NCI-H2227 treated with DMSO at 0.1 percent for 48 hours (cell line): ENCODE measurements around the gene ASH1L.
"Not testable (repeated sequence)": the region's sequence is repeated elsewhere in the genome, so short reads cannot be mapped to it uniquely, and the experiment has no call there.

Experiments
- DNase-seq: peaks from one replicate; lab custom pipeline; 2025; lab: John Stamatoyannopoulos, UW

The ASH1L gene

DNA sequence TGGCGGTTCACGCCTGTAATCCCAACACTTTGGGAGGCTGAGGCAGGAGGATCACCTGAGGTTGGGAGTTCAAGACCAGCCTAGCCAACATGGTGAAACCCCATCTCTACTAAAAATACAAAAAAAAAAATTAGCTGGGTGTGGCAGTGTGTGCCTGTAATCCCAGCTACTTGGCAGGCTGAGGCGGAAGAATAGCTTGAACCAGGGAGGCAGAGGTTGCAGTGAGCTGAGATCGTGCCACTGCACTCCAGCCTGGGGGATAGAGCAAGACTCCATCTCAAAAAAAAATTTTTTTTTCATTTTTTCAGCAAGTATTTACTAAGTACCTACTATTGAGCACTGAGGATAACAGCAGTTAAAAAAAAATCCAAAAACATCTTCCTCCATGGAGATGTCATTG is 69.0 kb downstream of the ASH1L start:
- DNase-seq: not testable (repeated sequence)

DNA sequence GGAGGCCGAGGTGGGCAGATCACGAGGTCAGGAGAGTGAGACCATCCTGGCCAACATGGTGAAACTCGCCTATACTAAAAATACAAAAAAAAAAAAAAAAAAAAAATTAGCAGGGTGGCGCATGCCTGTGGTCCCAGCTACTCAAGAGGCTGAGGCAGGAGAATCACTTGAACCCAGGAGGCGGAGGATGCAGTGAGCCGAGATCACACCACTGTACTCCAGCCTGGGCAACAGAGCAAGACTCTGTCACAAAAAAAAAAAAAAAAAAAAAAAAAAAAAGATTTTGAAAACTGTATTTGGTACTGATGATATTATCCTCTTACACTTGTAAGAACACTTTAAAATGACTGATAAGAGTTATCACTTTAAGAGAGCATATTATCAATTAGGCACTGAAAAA is 74.2 kb downstream of the ASH1L start:
- DNase-seq: not testable (repeated sequence)

DNA sequence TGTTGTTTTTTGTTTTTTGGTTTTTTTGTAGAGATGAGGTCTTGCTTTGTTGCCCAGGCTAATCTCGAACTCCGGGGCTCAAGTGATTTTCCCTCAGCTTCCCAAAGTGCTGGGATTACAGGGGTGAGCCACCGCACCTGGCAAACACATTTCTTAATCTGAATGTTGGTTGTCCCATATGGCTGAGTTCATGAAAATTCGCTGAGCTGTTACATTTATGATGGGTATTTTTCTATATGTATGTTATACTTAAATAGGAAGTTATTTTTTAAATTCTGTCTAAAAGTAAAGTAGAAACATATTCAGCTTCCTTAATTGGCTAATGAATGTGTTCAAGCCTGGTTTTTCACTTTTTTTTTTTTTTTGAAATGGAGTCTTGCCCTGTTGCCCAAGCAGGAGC is 75.1 kb downstream of the ASH1L start:
- DNase-seq: no peak

DNA sequence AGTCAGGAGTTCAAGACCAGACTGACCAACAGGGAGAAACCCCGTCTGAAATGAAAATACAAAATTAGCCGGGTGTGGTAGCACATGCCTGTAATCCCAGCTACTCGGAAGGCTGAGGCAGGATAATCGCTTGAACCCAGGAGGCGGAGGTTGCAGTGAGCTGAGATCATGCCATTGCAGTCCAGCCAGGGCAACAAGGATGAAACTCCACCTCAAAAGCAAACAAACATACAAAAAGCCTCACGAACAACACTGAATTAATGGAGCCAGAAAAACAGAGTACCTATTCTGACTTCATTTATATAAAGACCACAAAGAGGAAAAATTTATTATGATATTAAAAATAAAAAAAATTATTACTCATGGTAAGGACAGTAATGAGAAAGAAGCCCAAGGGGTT is 75.7 kb downstream of the ASH1L start:
- not testable (repeated sequence) for DNase-seq

DNA sequence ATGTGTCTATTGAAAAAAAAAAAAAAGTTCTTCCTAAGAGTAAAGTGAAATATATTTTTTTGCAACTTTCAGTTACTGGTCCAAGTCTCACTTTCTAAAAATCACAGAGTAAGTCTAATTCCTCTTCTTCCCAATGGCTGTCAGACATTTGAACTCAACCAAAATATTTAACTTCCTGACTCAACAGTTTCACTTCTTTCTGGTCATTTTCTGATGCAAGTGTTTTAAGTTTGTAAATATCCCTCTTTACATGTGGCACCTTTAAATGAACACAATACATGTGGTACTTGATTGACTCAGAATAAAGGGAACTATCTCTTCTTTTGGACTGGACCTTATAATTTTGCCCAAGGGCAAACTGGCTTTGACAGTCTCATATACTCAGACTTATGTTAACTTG is 76.7 kb downstream of the ASH1L start:
- no peak for DNase-seq

DNA sequence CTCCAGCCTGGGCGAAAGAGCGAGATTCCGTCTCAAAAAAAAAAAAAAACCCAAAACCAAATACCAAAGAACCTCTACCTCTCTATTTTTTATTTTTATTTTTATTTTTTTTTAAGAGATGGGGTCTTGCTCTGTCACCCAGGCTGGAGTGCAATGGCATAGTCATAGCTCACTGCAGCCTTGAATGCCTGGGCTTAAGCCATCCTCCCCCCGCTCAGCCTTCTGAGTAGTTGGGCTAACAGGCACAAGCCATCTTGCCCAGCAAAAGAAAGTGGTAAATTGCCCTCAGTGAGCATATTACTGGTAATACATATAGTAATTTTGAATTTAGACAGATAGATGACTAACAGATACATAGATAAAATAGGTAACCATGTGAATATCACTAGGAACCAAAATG is 77.4 kb downstream of the ASH1L start:
- DNase-seq: no peak

DNA sequence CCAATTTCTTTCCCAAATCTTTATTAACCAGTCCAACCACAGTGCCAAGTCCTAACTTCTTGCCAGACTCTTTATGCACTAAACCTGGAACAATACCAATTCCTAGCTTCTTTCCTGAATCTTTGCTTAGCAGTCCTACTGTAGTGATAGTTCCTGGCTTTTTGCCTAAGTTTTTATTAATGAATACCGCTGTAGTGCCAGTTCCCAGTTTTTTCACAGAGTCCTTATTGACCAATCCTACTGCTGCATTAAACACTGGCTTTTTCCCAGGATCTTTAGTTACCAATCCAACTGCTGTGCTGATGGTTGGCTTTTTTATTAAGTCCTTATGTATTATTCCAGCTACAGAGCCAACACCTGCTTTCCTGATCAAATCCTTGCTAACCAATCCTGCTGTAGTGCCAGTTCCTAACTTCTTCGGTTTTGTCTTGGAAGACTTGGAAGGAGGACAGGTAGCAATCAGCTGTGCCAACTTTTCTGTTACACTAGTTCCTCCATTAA is 80.8 kb downstream of the ASH1L start:
- no peak for DNase-seq

DNA sequence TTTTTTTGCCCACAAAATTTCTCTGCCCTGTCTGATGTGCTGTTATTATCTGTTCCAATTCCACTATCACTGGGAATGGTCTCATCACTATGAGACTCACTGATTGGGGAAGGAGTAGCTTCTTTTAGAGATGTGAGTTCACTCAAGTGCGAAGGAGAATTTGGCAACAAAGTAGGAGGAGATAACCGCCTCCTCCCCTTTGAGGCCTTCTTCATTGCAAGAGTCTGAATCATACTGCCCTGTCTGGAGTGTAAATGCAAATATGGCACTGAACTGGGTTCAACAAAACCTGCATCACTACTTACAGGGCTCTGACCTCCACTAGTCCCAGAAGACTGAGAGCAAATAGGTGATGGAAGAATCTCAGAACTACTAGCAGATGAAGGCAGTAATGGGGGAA is 83.4 kb downstream of the ASH1L start:
- no peak for DNase-seq

DNA sequence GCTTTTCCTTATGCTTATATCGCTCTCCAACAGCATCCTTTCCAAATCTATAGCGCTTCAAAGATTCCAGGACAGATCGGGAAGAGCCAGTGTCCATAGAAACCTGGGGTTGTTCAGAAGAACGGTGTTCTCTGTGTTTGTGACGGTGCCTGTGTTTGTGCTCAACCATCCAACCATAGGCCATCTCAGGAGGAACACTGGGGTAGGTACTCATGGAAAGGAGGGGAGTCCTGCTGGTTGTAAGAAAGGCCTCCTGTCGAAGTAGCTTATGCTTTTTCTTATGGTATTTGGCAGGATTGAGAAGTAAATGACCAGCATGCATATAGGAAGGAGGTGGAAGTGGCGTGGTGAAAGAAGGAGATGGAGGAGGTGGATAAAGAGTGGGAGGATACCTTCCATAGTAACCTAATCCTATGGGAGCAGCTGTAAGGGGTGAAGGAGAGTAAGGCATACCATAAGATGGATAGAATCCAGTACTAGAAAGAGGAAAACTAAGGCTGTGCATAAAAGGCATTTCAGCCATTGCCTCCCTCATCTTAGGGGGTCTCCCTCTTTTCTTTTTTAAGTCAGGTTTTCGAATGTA is 84.2 kb downstream of the ASH1L start:
- DNase-seq: no peak

DNA sequence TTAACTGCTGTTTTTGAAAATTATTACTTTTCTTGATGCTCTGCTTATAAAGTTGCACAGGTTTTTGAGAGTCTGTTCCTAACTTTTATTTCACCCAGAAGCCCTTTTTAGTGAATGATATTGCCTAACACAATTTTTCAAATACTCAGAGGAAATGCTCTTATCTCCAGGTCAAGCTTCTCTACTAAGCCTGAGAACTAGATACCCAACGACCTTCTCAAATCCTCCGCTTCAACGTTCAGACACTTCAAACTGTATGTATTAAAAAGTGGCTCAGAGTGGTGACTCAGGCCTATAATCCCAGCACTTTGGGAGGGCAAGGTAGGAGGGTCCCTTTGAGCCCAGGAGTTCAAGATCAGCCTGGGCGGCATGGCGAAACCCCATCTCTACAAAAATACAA is 88.5 kb downstream of the ASH1L start:
- DNase-seq: no peak

DNA sequence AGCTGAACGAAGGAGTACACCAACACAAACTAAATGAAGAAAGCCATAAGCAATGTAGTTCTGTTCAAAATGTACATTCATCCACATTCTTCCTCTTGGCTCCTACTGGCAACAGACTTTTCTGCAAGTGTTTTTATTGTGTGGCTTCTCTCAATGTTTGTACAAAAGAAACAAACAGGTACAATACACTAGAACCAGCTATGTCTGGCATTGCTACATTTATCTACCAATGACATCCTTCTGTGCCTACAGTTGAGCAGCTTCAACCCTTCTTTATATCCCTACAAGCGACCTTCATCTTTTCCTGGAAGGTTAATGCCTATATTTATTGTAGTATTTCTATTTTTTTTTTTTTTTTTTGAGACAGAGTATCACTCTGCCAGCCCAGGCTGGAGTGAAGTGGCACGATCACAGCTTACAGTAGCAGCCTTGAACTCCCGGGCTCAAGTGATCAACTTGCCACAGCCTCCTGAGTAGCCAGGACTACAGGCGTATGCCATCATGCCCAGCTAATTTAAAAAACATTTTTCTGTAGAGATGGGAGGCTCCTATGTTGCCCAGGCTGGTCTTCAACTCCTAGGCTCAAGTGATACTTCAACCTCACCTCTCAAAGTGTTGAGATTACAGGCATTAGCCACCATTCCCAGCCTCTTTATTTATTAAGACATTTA is 89.3 kb downstream of the ASH1L start:
- no peak for DNase-seq

DNA sequence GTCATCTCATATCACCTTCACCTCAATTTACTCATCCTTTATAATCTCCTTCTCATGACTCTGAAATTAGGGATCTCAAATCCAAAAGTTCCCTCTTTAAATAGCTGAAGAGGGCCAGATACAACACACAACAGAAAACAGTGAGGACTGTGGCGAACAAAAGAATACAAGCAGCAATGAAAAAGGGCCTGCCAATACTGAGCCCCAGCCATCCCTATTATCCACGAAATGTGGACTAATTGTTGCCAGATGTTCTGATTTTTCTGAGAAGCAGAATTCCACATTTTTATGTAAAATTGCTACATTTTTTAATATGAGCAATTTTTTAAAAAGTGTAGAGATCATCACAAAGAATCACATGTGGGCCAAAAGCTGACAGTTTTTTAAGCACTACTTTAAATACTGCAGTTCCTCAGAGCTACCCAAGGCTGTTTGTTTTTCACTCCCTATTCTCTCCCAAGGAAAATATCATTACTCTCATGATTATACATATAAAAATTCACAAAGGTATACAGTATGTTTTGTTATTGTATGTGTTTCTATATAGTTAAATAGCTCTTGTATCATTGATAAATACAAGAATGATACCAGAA is 90.0 kb downstream of the ASH1L start:
- DNase-seq: no peak

DNA sequence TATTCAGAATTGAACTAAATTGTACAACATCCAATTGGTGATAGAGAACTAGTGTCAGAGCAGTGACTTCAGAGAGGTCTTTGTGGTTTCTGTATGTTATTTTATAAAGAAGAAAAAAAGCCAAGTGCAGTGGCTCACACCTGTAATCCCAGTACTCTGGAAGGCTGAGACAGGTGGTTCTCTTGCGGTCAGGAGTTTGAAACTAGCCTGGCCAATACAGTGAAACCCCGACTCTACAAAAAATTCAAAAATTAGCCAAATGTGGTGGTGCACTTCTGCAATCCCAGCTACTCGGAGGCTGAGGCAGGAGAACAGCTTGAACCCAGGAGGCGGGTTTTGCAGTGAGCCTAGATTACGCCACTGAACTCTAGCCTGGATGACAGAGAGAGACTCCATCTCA is 90.7 kb downstream of the ASH1L start:
- DNase-seq: no peak

DNA sequence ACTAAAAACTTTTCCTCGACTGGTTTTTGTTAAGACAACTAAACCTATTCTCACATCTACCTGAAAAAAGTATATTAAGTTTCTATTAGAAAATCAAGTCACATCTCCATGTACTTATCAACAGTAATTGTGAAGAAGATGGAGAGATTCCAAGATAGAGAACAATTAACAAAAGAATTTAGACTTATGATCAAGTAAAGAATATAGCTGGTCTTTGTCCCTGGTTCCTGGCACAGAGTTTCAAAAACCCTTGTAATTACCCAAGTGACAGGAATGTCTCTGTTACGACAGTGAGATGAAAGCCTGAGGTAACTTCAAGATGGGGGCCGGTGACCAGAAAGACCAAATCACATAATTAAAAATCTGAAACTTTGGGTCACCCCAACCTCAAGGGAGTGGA is 91.6 kb downstream of the ASH1L start:
- DNase-seq: no peak

DNA sequence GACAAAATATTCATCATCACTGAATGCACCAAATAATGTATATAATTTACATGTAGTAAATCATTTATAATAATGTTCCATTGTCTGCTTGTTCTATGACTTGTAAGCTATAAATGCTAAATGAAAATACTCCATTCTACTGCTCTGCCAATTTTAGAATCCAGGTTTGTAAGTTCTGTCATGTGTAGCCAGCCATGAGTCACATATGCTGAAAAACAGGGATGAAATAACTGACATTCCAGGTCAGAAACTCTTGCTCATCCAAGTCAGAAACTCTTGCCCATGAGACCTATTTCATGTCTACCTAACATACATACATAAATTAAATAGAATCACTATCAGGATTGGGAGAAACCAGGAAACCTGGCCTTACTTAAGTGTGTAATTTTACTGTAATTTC is 95.6 kb downstream of the ASH1L start:
- DNase-seq: no peak

DNA sequence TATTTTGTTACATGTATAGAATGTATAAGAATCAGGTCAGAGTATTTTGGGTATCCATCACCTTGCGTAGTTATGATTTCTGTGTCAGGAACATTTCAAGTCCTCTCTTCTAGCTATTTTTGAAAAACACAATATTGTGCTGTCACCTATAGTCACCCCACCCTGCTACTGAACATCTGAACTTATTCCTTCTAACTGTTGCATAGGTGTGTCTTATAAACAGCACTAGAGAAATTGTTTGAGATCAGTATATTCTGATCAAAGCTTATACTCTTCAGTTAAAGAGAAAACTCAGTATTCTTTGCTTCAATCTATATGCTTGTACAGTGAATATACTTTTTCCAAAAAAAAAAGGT is 96.0 kb downstream of the ASH1L start:
- DNase-seq: no peak

DNA sequence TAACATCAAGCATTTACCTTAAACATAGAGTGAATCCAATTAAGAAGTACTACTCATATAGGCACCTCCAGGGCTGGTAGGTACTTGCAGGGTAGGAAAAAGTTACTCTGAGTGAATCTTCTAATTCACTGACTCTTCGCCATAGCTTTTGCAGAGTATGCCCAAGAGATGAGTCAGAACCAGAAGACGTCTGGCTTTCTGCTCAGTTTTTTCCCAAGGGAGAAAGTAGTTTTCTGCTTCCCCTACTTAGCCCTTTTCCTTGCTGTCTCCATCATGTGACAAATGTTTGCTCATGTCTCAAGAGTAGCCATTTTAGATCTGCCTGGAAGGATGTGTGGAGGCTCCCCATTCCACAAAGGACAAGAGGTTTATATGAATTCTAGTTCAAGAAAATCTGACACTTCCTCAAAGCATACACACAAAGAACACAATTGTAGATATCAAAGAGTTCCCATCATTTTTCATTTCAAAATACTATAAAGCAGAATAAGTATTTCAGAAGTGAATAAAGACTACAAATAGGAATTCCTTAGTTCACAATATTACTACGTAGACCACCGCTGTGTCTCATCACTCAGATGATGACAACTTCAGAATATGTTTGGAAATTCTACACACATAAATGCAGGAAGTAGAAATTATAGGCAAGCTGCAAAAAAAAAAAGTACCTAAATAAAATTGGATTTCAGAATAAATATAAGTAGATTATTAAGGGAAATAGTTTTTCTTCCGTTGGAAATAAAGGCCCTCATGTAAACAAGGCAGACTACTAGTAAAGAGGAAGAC is 98.5 kb downstream of the ASH1L start:
- no peak for DNase-seq

DNA sequence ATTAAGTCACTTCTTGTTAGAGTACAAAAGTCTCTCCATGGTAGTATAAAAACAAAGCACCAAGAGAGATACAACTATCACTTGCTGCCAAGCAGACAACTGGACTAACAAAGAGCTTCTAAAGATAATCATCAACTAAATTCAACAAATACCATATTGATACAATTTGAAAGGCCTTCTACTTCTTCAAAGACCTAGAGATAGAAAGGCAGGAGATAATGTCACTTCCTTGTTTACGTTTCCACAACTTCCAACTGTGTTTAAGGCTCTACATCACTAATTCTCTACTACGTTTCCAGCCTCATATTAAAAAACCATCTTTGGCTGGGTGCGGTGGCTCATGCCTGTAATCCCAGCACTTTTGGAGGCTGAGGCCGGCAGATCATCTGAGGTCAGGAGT is 104.5 kb downstream of the ASH1L start:
- no peak for DNase-seq

DNA sequence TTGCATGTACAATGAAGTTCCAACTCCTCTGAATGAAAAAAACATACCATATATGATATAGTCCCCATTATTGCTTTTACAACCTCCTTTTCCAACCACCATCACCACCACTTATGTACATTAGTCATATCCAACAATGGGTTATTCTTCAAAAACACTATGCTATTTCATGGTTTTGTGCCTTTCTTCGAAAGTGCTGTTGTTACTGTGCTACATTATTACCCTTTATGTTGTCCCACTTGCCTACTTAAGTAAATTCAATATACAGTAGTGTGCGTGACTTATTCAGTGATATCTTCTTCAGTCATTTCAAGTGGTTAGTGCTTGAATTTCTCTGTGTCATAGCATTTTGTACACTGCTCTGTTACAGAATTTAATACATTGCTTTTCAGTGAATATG is 105.3 kb downstream of the ASH1L start:
- DNase-seq: no peak

DNA sequence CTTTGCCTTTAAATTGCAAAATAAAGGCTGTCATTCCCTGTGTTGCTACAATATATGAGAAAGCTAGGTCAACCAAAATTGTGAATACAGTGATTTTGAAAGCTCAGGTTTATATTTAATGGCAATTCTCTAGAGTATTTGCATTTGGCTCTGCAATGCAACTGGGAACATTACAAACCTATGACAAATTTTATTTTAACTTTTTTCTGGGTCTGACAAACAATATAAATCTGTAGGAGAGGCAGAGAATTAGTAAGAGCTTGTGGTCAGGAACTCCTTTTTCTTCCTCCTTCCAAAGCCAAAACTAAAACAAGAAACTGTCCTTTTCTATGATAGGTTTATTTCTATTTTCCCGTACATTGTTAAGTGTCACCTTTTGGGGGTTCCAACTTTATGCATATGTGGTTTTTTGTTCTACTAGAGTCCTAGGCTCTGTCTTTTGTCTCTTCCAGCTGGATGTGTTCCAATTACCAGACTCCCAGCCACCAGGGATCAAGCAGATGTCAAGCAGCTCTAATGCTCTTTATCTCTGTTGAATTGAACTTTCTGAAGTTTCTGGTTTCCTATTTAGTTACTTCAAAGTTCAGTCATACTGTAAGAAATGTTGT is 106.9 kb downstream of the ASH1L start:
- DNase-seq: no peak

DNA sequence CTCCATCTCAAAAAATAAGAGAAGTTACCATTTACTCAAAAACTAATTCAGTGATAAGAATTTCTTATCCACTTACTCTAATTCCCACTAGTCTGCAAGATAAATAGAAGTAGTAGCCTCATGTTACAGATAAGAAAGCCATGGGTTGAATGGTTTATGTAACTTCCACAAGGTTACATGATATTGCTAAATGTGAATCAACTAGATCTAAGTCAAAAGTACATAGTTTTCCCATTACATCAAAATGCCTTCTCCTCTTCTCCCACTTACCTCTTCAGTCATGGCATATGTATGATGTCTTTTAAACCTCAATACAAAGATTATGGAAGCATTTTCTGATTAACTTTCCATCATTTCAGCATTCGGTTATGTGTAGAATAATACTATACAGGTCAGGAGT is 108.5 kb downstream of the ASH1L start:
- DNase-seq: no peak

DNA sequence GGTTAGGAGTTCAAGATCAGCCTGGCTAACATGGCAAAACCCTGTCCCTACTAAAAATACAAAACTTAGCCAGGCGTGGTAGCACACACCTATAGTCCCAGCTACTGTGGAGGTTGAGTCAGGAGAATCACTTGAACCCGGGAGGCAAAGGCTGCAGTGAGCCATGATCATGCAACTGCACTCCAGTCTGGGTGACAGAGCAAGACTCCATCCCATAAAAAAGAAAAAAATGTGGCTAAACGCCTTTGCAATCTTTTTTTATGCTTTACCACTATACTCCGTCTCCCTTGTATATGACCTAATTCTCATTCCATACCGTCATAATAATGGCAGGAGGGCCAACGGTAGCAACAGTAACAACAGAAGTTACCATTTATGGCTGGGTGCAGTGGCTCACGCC is 109.5 kb downstream of the ASH1L start:
- DNase-seq: no peak

DNA sequence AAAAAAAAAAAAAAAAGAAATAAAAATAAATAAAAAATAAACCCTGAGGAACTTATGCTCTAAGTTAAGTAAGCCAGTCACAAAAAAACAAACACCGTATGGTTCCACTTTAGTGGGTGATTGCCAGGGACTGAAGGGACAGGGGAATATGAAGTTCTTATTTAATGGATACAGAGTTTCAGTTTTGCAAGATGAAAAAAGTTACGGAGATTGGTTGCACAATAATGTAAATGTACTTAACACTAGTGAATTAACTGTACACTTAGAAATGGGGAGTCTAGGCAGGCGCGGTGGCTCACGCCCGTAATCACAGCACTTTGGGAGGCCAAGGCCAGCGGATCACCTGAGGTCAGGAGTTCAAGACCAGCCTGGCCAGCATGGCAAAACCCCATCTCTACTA is 111.4 kb downstream of the ASH1L start:
- DNase-seq: no peak
